Neural crest cell (in vitro differentiated cells): ENCODE results near the gene SPINK6. TPM values are rescaled to one million over a fixed set of nuclear protein-coding genes. Genes with fewer than 3 reads are reported as not detected.

ENCODE experiments used
- DNase-seq: peaks from one replicate; pipeline ENCODE4 v3.0.0; 2021; ENCODE audit warnings: low read depth, mixed read lengths, low spot score
- H3K27ac Mint-ChIP-seq: one replicate; pipeline ENCODE4 v1.8.0; 2021; ENCODE audit warnings: mild to moderate bottlenecking, mixed read lengths; ENCODE audit not compliant: unreplicated experiment
- H3K27me3 Mint-ChIP-seq: 2 replicates; pipeline ENCODE4 v1.8.0; 2021; ENCODE audit warnings: low read depth, mild to moderate bottlenecking, mixed read lengths
- H3K36me3 Mint-ChIP-seq: 2 replicates; pipeline ENCODE4 v1.8.0; 2021; ENCODE audit warnings: low read depth, mild to moderate bottlenecking, mixed read lengths
- H3K4me1 Mint-ChIP-seq: 2 replicates; pipeline ENCODE4 v1.8.0; 2021; ENCODE audit warnings: mixed read lengths
- H3K4me3 Mint-ChIP-seq: one replicate; pipeline ENCODE4 v1.8.0; 2021; ENCODE audit warnings: mild to moderate bottlenecking, mixed read lengths
- H3K9me3 Mint-ChIP-seq: 2 replicates; pipeline ENCODE4 v1.8.0; 2021; ENCODE audit warnings: mixed read lengths
- CTCF ChIP-seq: fragments of 200-600 bp; sonication (generic); conservative IDR thresholded peaks from 2 replicates; pipeline ENCODE4 v1.5.0; 2021; ENCODE audit warnings: antibody characterized with exemption, mild to moderate bottlenecking
- long read RNA-seq: library from polyadenylated mRNA; unstranded; transcript quantifications from one replicate; pipeline ENCODE4 v2.0.0, GENCODE V29; 2020
- total RNA-seq: library from RNA; stranded (reverse); gene quantifications from 2 replicates; pipeline ENCODE4 v1.2.1, GENCODE V29; 2021

SPINK6 gene
- total RNA-seq, result not detected in 2 replicates
- long read RNA-seq, result 0 reads

- Mint-ChIP-seq H3K36me3 (no peaks in the 10 kb centered on the region), H3K4me3 (no peak within 1 kb of the TSS), H3K9me3 (no peaks in the 10 kb centered on the region), H3K27me3 (no peaks in the 10 kb centered on the region), H3K27ac (no peak within 1 kb of the TSS), H3K4me1 (no peaks in the 10 kb centered on the region)
- TF ChIP-seq CTCF, result no peak
- no peak for DNase-seq
Measured at GRCh38 chr5:148202531-148203203, at the start of gene SPINK6. Gene SPINK6 (plus strand): TSS chr5:148203042. CDS start chr5:148203097, 55 bp downstream.

- TF ChIP-seq CTCF, result no peak
- no peak overlapping the region for H3K27ac Mint-ChIP-seq
- no peaks in the 10 kb centered on the region for H3K27me3 Mint-ChIP-seq
- H3K4me1 Mint-ChIP-seq, result no peaks in the 10 kb centered on the region
- no peaks in the 10 kb centered on the region for H3K36me3 Mint-ChIP-seq
- no peak for DNase-seq
- H3K9me3 Mint-ChIP-seq, result peaks cover 7% of the 10 kb centered on the region
- no peak overlapping the region for H3K4me3 Mint-ChIP-seq
Measured at GRCh38 chr5:148156609-148157008, 46.2 kb upstream of the SPINK6 start.

GRCh38 chr5:148162038-148162437 lies 40.8 kb upstream of the SPINK6 start:
- H3K27ac Mint-ChIP-seq, result no peak overlapping the region
- H3K4me3 Mint-ChIP-seq, result no peak overlapping the region
- no peaks in the 10 kb centered on the region for H3K27me3 Mint-ChIP-seq
- H3K36me3 Mint-ChIP-seq, result no peaks in the 10 kb centered on the region
- H3K9me3 Mint-ChIP-seq, result no peaks in the 10 kb centered on the region
- no peak for TF ChIP-seq CTCF
- no peaks in the 10 kb centered on the region for H3K4me1 Mint-ChIP-seq
- no peak for DNase-seq

- H3K9me3 Mint-ChIP-seq, result no peaks in the 10 kb centered on the region
- no peak for TF ChIP-seq CTCF
- H3K4me1 Mint-ChIP-seq, result no peaks in the 10 kb centered on the region
- no peak overlapping the region for H3K4me3 Mint-ChIP-seq
- no peak overlapping the region for H3K27ac Mint-ChIP-seq
- H3K27me3 Mint-ChIP-seq, result no peaks in the 10 kb centered on the region
- no peak for DNase-seq
- no peaks in the 10 kb centered on the region for H3K36me3 Mint-ChIP-seq
Measured at GRCh38 chr5:148163345-148163744, 39.5 kb upstream of the SPINK6 start.

GRCh38 chr5:148166550-148167283 lies 36.1 kb upstream of the SPINK6 start:
- TF ChIP-seq CTCF, result no peak
- no peaks in the 10 kb centered on the region for H3K27me3 Mint-ChIP-seq
- H3K4me1 Mint-ChIP-seq, result no peaks in the 10 kb centered on the region
- H3K4me3 Mint-ChIP-seq, result no peak overlapping the region
- H3K27ac Mint-ChIP-seq, result no peak overlapping the region
- no peak for DNase-seq
- H3K36me3 Mint-ChIP-seq, result no peaks in the 10 kb centered on the region
- H3K9me3 Mint-ChIP-seq, result no peaks in the 10 kb centered on the region
